ENCODE results near the gene ZNF485.

GRCh38 chr10:43585981-43586729 is 20.1 kb upstream of the ZNF485 start:
- no peak for TF ChIP-seq JUND (IDR thresholded peaks at IDR 0.05)
- TF ChIP-seq RAD21 (IDR thresholded peaks at IDR 0.05; ENCODE audit: low read length) = no peak
- TF ChIP-seq CTCF (IDR thresholded peaks at IDR 0.05) = no peak
- TF ChIP-seq TAF1 (IDR thresholded peaks at IDR 0.05; ENCODE audit: borderline replicate concordance, low read depth, low read length) = no peak
- no peak for TF ChIP-seq POLR2AphosphoS5 (IDR thresholded peaks at IDR 0.05; ENCODE audit: low read depth, low read length)
- TF ChIP-seq FOSL2 (IDR thresholded peaks at IDR 0.05; ENCODE audit: borderline replicate concordance, low read depth) = no peak
- no peak for TF ChIP-seq EZH2phosphoT487 (IDR thresholded peaks at IDR 0.05; ENCODE audit: borderline replicate concordance, low read depth)
- no peak for TF ChIP-seq RCOR1 (IDR thresholded peaks at IDR 0.05; ENCODE audit: low read length)
